ENCODE data around the gene PERM1.
"Not testable (repeated sequence)": the region's sequence is repeated elsewhere in the genome, so short reads cannot be mapped to it uniquely, and the experiment has no call there.

PERM1 gene

DNA sequence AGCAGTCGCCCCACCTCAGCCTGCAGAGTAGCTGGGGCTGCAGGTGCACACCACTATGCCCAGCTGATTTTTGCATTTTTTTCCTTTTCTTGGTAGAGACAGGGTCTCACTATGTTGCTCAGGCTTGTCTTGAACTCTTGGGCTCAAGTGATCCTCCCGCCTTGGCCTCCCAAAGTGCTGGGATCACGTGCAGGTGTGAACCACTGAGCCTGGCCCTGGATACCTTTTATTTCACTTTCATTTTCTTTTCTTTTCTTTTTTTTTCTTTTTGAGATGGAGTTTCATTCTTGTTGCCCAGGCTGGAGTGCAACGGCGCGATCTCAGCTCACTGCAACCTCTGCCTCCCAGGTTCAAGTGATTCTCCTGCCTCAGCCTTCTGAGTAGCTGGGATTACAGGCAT is 9.4 kb upstream of the PERM1 start:
- not testable (repeated sequence) for H3K4me2 ChIP-seq (ENCODE audit: low read length); H2BK5ac ChIP-seq (ENCODE audit: low read length); H4K5ac ChIP-seq (ENCODE audit: low read length); H3K23ac ChIP-seq (ENCODE audit: low read length); H2BK120ac ChIP-seq (ENCODE audit: low read depth, low read length); H3K4me1 ChIP-seq (ENCODE audit: control insufficient read depth, low read depth, low read length); H3K56ac ChIP-seq (ENCODE audit: low read length); H3K79me1 ChIP-seq (ENCODE audit: low read length); H3K4ac ChIP-seq (ENCODE audit: low read depth, low read length); H3K27me3 ChIP-seq (ENCODE audit: insufficient read depth, low read length, poor library complexity); H4K8ac ChIP-seq (ENCODE audit: low read depth, low read length); H3K27ac ChIP-seq (ENCODE audit: low read depth, low read length); H3K4me3 ChIP-seq (ENCODE audit: low read length); H2BK15ac ChIP-seq (replicated peaks; ENCODE audit: low read depth); H3K18ac ChIP-seq (ENCODE audit: low read length); H3K9ac ChIP-seq (ENCODE audit: low read length); H3K79me2 ChIP-seq (ENCODE audit: control insufficient read depth, insufficient read depth, low read length); H3K36me3 ChIP-seq (ENCODE audit: control insufficient read depth, insufficient read depth, low read length); H2AK5ac ChIP-seq (ENCODE audit: low read length); DNase-seq
- WGBS (ENCODE audit: extremely low coverage, insufficient coverage, low lambda C conversion rate): no CpG with 5 or more reads among the region's 6 CpGs

DNA sequence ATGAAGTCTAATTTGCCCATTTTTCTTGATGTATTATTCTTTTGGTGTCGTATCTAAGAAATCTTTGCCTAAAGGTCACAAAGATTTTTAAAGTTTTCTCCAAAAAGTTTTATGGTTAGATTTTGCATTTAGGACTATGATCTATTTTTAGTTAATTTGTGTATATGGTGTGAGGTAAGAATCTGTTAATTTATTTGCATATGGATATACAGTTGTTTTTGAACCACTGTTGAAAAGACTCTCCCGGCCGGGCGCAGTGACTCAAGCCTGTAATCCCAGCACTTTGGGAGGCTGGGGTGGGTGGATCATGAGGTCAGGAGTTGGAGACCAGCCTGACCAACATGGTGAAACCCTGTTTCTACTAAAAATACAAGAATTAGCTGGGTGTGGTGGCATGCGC is 6.2 kb upstream of the PERM1 start:
- not testable (repeated sequence) for H3K36me3 ChIP-seq (ENCODE audit: control insufficient read depth, insufficient read depth, low read length); H3K4ac ChIP-seq (ENCODE audit: low read depth, low read length); H2BK5ac ChIP-seq (ENCODE audit: low read length); H2BK120ac ChIP-seq (ENCODE audit: low read depth, low read length); H3K4me2 ChIP-seq (ENCODE audit: low read length); H3K27ac ChIP-seq (ENCODE audit: low read depth, low read length); H3K56ac ChIP-seq (ENCODE audit: low read length); H3K23ac ChIP-seq (ENCODE audit: low read length); H4K8ac ChIP-seq (ENCODE audit: low read depth, low read length); H3K27me3 ChIP-seq (ENCODE audit: insufficient read depth, low read length, poor library complexity); H4K5ac ChIP-seq (ENCODE audit: low read length); H2AK5ac ChIP-seq (ENCODE audit: low read length); H3K18ac ChIP-seq (ENCODE audit: low read length); H3K4me3 ChIP-seq (ENCODE audit: low read length); DNase-seq; H3K79me1 ChIP-seq (ENCODE audit: low read length); H3K4me1 ChIP-seq (ENCODE audit: control insufficient read depth, low read depth, low read length); H3K9ac ChIP-seq (ENCODE audit: low read length); H3K79me2 ChIP-seq (ENCODE audit: control insufficient read depth, insufficient read depth, low read length); H2BK15ac ChIP-seq (replicated peaks; ENCODE audit: low read depth)
- WGBS (ENCODE audit: extremely low coverage, insufficient coverage, low lambda C conversion rate): no CpG with 5 or more reads among the region's 5 CpGs

DNA sequence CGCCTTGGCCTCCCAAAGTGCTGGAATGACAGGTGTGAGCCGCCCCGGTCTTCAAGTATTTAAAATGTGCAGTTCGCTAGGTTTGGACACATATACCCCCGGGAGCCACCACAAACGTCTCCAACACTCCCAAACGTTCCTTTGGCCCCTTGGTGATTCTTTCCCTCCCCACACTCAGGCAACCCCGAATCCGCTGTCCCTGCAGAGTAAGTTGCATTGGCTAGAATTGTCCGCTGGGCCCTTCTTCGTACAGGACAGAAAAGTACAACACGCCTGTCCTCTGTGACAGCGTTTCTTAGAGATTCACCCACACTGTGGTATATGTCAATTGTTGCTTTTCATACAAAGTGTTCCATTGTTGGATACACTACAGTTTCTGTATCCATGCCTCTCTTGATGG is 3.2 kb upstream of the PERM1 start:
- no CpG with 5 or more reads among the region's 13 CpGs for WGBS (ENCODE audit: extremely low coverage, insufficient coverage, low lambda C conversion rate)
- peaks cover 4% of the 10 kb centered on the region for H3K27me3 ChIP-seq (ENCODE audit: insufficient read depth, low read length, poor library complexity)

DNA sequence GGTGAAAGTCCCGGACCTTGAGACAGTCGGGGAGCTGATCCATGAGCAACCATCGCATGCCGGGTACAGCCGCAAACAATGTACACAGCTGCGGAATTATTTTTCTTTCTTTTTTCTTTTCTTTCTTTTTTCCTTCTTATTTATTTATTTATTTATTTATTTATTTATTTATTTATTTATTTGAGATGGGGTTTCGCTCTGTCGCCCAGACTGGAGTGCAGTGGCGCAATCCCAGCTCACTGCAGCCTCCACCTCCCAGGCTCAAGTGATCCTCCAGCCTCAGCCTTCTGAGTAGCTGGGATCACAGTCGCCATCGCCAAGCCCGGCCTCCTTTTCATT is 2.6 kb upstream of the PERM1 start:
- Histone ChIP-seq H3K4ac (ENCODE audit: low read depth, low read length) (no peak overlapping the region), H3K36me3 (ENCODE audit: control insufficient read depth, insufficient read depth, low read length) (no peaks in the 10 kb centered on the region), H3K56ac (ENCODE audit: low read length) (no peak overlapping the region), H3K9ac (ENCODE audit: low read length) (no peak overlapping the region), H2BK15ac (replicated peaks; ENCODE audit: low read depth) (no peak overlapping the region), H4K5ac (ENCODE audit: low read length) (no peak overlapping the region), H3K4me3 (ENCODE audit: low read length) (no peak overlapping the region), H3K27me3 (ENCODE audit: insufficient read depth, low read length, poor library complexity) (peaks cover 4% of the 10 kb centered on the region), H2AK5ac (ENCODE audit: low read length) (no peak overlapping the region), H3K27ac (ENCODE audit: low read depth, low read length) (no peak overlapping the region), H3K79me2 (ENCODE audit: control insufficient read depth, insufficient read depth, low read length) (no peaks in the 10 kb centered on the region), H3K79me1 (ENCODE audit: low read length) (no peaks in the 10 kb centered on the region), H3K4me2 (ENCODE audit: low read length) (no peak overlapping the region), H3K4me1 (ENCODE audit: control insufficient read depth, low read depth, low read length) (no peaks in the 10 kb centered on the region), H2BK5ac (ENCODE audit: low read length) (no peak overlapping the region), H2BK120ac (ENCODE audit: low read depth, low read length) (no peak overlapping the region), H4K8ac (ENCODE audit: low read depth, low read length) (no peak overlapping the region), H3K18ac (ENCODE audit: low read length) (no peak overlapping the region), H3K23ac (ENCODE audit: low read length) (no peak overlapping the region)
- DNase-seq: no peak
- WGBS (ENCODE audit: extremely low coverage, insufficient coverage, low lambda C conversion rate): no CpG with 5 or more reads among the region's 12 CpGs

More for the DNA sequence above, 3.2 kb upstream of the PERM1 start:
- no peak overlapping the region for H2AK5ac ChIP-seq (ENCODE audit: low read length)
- H3K4me2 ChIP-seq (ENCODE audit: low read length): no peak overlapping the region
- no peak overlapping the region for H3K18ac ChIP-seq (ENCODE audit: low read length)
- H4K8ac ChIP-seq (ENCODE audit: low read depth, low read length): no peak overlapping the region
- H3K27ac ChIP-seq (ENCODE audit: low read depth, low read length): no peak overlapping the region
- H3K56ac ChIP-seq (ENCODE audit: low read length): no peak overlapping the region
- no peaks in the 10 kb centered on the region for H3K4me1 ChIP-seq (ENCODE audit: control insufficient read depth, low read depth, low read length)
- H3K4ac ChIP-seq (ENCODE audit: low read depth, low read length): no peak overlapping the region
- H2BK5ac ChIP-seq (ENCODE audit: low read length): no peak overlapping the region
- no peak overlapping the region for H2BK120ac ChIP-seq (ENCODE audit: low read depth, low read length)
- H3K9ac ChIP-seq (ENCODE audit: low read length): no peak overlapping the region
- H3K36me3 ChIP-seq (ENCODE audit: control insufficient read depth, insufficient read depth, low read length): no peaks in the 10 kb centered on the region
- H4K5ac ChIP-seq (ENCODE audit: low read length): no peak overlapping the region
- no peaks in the 10 kb centered on the region for H3K79me2 ChIP-seq (ENCODE audit: control insufficient read depth, insufficient read depth, low read length)
- no peaks in the 10 kb centered on the region for H3K79me1 ChIP-seq (ENCODE audit: low read length)
- H3K23ac ChIP-seq (ENCODE audit: low read length): no peak overlapping the region
- H3K4me3 ChIP-seq (ENCODE audit: low read length): no peak overlapping the region
- DNase-seq: no peak
- H2BK15ac ChIP-seq (replicated peaks; ENCODE audit: low read depth): no peak overlapping the region

DNA sequence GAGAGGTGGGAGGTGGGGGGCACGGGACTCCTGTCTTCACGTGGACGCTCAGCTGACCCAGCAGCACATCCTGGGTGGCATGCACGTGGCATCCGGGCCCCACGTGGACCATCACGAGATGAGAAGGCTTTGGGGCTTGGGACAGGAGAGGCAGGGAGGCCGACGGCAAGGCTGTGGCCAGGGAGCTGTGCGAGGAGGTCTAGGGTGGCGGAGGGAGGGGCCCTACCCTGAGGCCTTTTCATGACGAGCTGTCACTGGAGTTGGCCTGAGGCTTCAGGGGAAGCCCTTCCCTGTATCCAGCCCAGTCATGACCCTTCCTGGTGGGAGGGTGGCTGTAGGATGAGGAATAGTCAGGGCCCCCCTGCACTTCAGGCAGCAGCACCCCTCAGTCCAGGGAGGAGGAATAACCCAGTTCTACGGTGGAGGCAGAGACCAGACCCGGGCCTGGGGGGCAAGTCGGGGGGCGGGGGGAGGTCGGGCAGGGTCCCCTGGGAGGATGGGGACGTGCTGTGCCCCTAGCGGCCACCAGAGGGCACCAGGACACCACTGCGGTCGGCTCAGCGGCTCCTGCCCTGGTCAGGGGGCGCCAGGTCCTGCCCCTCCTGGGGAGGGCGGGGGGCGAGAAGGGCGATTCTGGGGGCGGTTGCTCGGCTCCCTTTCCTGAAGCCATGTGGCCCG is 2.0 kb upstream of the PERM1 start:
- H4K5ac ChIP-seq (ENCODE audit: low read length): no peak overlapping the region
- no peak overlapping the region for H4K8ac ChIP-seq (ENCODE audit: low read depth, low read length)
- H3K18ac ChIP-seq (ENCODE audit: low read length): no peak overlapping the region
- H3K4me1 ChIP-seq (ENCODE audit: control insufficient read depth, low read depth, low read length): no peaks in the 10 kb centered on the region
- H3K4me2 ChIP-seq (ENCODE audit: low read length): no peak overlapping the region
- H3K23ac ChIP-seq (ENCODE audit: low read length): no peak overlapping the region
- H3K79me2 ChIP-seq (ENCODE audit: control insufficient read depth, insufficient read depth, low read length): no peaks in the 10 kb centered on the region
- no peak overlapping the region for H2BK5ac ChIP-seq (ENCODE audit: low read length)
- no peaks in the 10 kb centered on the region for H3K36me3 ChIP-seq (ENCODE audit: control insufficient read depth, insufficient read depth, low read length)
- no peak overlapping the region for H3K4me3 ChIP-seq (ENCODE audit: low read length)
- no peak overlapping the region for H3K27ac ChIP-seq (ENCODE audit: low read depth, low read length)
- H2BK15ac ChIP-seq (replicated peaks; ENCODE audit: low read depth): no peak overlapping the region
- peaks cover 4% of the 10 kb centered on the region for H3K27me3 ChIP-seq (ENCODE audit: insufficient read depth, low read length, poor library complexity)
- no peak overlapping the region for H2AK5ac ChIP-seq (ENCODE audit: low read length)
- DNase-seq: peak; percentile 20
- no CpG with 5 or more reads among the region's 29 CpGs for WGBS (ENCODE audit: extremely low coverage, insufficient coverage, low lambda C conversion rate)
- H2BK120ac ChIP-seq (ENCODE audit: low read depth, low read length): no peak overlapping the region
- no peak overlapping the region for H3K9ac ChIP-seq (ENCODE audit: low read length)
- H3K56ac ChIP-seq (ENCODE audit: low read length): peak overlapping the region; percentile 15
- no peak overlapping the region for H3K4ac ChIP-seq (ENCODE audit: low read depth, low read length)
- no peaks in the 10 kb centered on the region for H3K79me1 ChIP-seq (ENCODE audit: low read length)

DNA sequence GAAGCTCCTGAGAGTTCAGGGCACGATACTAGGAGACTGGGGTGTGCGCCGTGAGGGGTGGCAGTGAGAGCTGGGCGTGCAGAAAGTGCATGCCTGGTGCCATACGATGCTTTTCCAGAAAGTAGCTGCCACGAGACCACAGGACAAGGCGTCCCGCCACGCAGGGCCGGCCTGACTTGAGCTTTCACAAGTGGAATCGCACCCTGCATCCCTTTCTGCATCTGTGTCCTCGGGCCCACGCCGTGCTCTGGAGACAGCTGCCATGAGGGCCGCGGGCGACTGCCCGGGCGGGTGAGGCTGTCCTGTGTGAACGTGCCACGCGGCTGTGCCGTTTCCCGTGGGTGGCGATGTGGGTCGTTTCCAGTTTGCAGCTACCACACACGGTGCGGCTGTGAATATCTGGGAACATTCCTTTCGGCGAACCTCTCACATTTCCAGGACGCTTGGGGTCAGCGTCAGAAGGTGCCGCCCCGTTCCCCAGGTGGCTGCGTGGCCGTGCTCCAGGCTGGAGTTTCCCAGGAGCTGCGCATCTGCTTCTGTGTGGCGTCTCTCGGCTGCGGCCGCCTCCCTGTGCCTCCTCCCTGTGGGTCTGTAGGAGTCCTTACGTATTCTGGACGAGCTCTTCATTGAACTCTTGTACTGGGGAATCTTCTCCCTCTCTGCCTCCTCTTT is 1.0 kb upstream of the PERM1 start:
- no peak overlapping the region for H3K4me3 ChIP-seq (ENCODE audit: low read length)
- no peaks in the 10 kb centered on the region for H3K79me2 ChIP-seq (ENCODE audit: control insufficient read depth, insufficient read depth, low read length)
- WGBS (ENCODE audit: extremely low coverage, insufficient coverage, low lambda C conversion rate): no CpG with 5 or more reads among the region's 43 CpGs
- H3K4ac ChIP-seq (ENCODE audit: low read depth, low read length): no peak overlapping the region
- H2BK120ac ChIP-seq (ENCODE audit: low read depth, low read length): no peak overlapping the region
- H3K4me2 ChIP-seq (ENCODE audit: low read length): no peak overlapping the region
- no peak overlapping the region for H4K5ac ChIP-seq (ENCODE audit: low read length)
- peaks cover 2% of the 10 kb centered on the region for H3K27me3 ChIP-seq (ENCODE audit: insufficient read depth, low read length, poor library complexity)
- H3K56ac ChIP-seq (ENCODE audit: low read length): no peak overlapping the region
- H3K79me1 ChIP-seq (ENCODE audit: low read length): no peaks in the 10 kb centered on the region
- no peak overlapping the region for H2AK5ac ChIP-seq (ENCODE audit: low read length)
- H3K36me3 ChIP-seq (ENCODE audit: control insufficient read depth, insufficient read depth, low read length): no peaks in the 10 kb centered on the region
- no peak overlapping the region for H3K23ac ChIP-seq (ENCODE audit: low read length)
- no peak overlapping the region for H4K8ac ChIP-seq (ENCODE audit: low read depth, low read length)
- DNase-seq: no peak
- no peak overlapping the region for H3K9ac ChIP-seq (ENCODE audit: low read length)
- no peak overlapping the region for H3K18ac ChIP-seq (ENCODE audit: low read length)
- no peak overlapping the region for H2BK15ac ChIP-seq (replicated peaks; ENCODE audit: low read depth)
- no peak overlapping the region for H3K27ac ChIP-seq (ENCODE audit: low read depth, low read length)
- H3K4me1 ChIP-seq (ENCODE audit: control insufficient read depth, low read depth, low read length): no peaks in the 10 kb centered on the region
- H2BK5ac ChIP-seq (ENCODE audit: low read length): no peak overlapping the region

Measured in mesendoderm (in vitro differentiated cells).